PC-3 (cell line): ENCODE data around the gene EXOC4. TPM values are rescaled to one million over a fixed set of nuclear protein-coding genes. Genes with fewer than 3 reads are reported as not detected.

Source experiments
- ATAC-seq: fragments of 200-7000 bp; cut with Tn5 transposase; 2 replicates; pipeline ENCODE4 v1.9.1; 2020; ENCODE audit warnings: mild to moderate bottlenecking, moderate library complexity
- BruUV-seq: library from RNA; stranded (reverse); fragments of 400-500 nt; replicated peaks from 2 replicates; lab custom pipeline; 2021; lab: Mats Ljungman, UMichigan
- CTCF ChIA-PET: fragments of 300-600 bp; sonication (Branson Sonifier 250); formaldehyde crosslinking; loops from one replicate; lab custom pipeline; 2022; ENCODE audit warnings: antibody characterized with exemption; lab: Charles Lee
- POLR2A ChIA-PET: fragments of 300-600 bp; sonication (Branson Sonifier 250); formaldehyde crosslinking; loops from one replicate; lab custom pipeline; 2022; ENCODE audit warnings: antibody characterized with exemption; ENCODE audit not compliant: unreplicated experiment; lab: Charles Lee
- DNase-seq: peaks from one replicate; pipeline ENCODE4 v3.0.0-alpha.2; 2015
- H2AFZ ChIP-seq: fragments of 300-600 bp; sonication (generic); 2 replicates; pipeline ENCODE4 v1.6.0; 2016; ENCODE audit warnings: antibody characterized with exemption, low read length
- H3F3A ChIP-seq: fragments of 300-600 bp; sonication (generic); one replicate; pipeline ENCODE4 v1.6.0; 2017; ENCODE audit warnings: antibody characterized with exemption, low read length, control low read depth, mild to moderate bottlenecking; ENCODE audit not compliant: unreplicated experiment
- H3K27ac ChIP-seq: fragments of 300-600 bp; sonication (generic); 2 replicates; pipeline ENCODE4 v1.5.1; 2016; ENCODE audit warnings: mild to moderate bottlenecking, low read length
- H3K27me3 ChIP-seq: fragments of 300-600 bp; sonication (generic); 2 replicates; pipeline ENCODE4 v1.6.1; 2016; ENCODE audit warnings: low read length, mixed read lengths
- H3K36me3 ChIP-seq: fragments of 300-600 bp; sonication (generic); 2 replicates; pipeline ENCODE4 v1.6.1; 2016; ENCODE audit warnings: low read depth, mixed run types, low read length, mixed read lengths
- H3K4me1 ChIP-seq: fragments of 300-600 bp; sonication (generic); 2 replicates; pipeline ENCODE4 v1.5.1; 2016; ENCODE audit warnings: low read length; ENCODE audit not compliant: insufficient read depth
- H3K4me2 ChIP-seq: fragments of 300-600 bp; sonication (generic); 2 replicates; pipeline ENCODE4 v1.6.0; 2016; ENCODE audit warnings: low read length
- H3K4me3 ChIP-seq: fragments of 300-600 bp; sonication (generic); 2 replicates; pipeline ENCODE4 v1.5.1; 2016; ENCODE audit warnings: mild to moderate bottlenecking, low read length, mixed read lengths
- H3K79me2 ChIP-seq: fragments of 300-600 bp; sonication (generic); 2 replicates; pipeline ENCODE4 v1.6.1; 2017; ENCODE audit warnings: low read length, mixed read lengths
- H3K9ac ChIP-seq: fragments of 300-600 bp; sonication (generic); 2 replicates; pipeline ENCODE4 v1.6.0; 2016; ENCODE audit warnings: mild to moderate bottlenecking, low read length
- H3K9me2 ChIP-seq: fragments of 300-600 bp; sonication (generic); replicated peaks from 2 replicates; pipeline ENCODE4 v1.6.1; 2016; ENCODE audit warnings: mixed run types, low read length, mixed read lengths
- H3K9me3 ChIP-seq: fragments of 300-600 bp; sonication (generic); 2 replicates; pipeline ENCODE4 v1.6.1; 2016; ENCODE audit warnings: low read length, mixed read lengths
- H4K20me1 ChIP-seq: fragments of 300-600 bp; sonication (generic); 2 replicates; pipeline ENCODE4 v1.6.1; 2016; ENCODE audit warnings: low read length, mixed read lengths
- EZH2 ChIP-seq: fragments of 300-600 bp; sonication (generic); IDR thresholded peaks from one replicate; pipeline ENCODE4 v1.6.1; 2017; ENCODE audit warnings: antibody characterized with exemption, mild to moderate bottlenecking, low read length; ENCODE audit not compliant: unreplicated experiment
- EZH2phosphoT487 ChIP-seq: fragments of 300-600 bp; sonication (generic); IDR thresholded peaks from 2 replicates; pipeline ENCODE4 v1.6.1; 2018; ENCODE audit warnings: mild to moderate bottlenecking, antibody characterized with exemption, low read length, borderline replicate concordance
- intact Hi-C: fragments of 100-400 bp; cut with micrococcal nuclease; formaldehyde crosslinking; loops from 2 replicates; pipeline ENCODE4 v1.9.0; 2023
- total RNA-seq: library from RNA; depleted of rRNA; stranded (reverse); fragments of >200 nt; gene quantifications from 2 replicates; pipeline ENCODE4 v1.2.3, GENCODE V29; 2014
- TF ChIP-seq, protein P1 (sequence below): fragments of 300-600 bp; sonication (generic); conservative IDR thresholded peaks from 2 replicates; pipeline ENCODE4 v1.5.1; 2017; ENCODE audit warnings: antibody characterized with exemption, low read depth, mild to moderate bottlenecking, low read length

The EXOC4 gene
- total RNA-seq, 1 experiment from 2014 or later, result 43.5 TPM

DNA sequence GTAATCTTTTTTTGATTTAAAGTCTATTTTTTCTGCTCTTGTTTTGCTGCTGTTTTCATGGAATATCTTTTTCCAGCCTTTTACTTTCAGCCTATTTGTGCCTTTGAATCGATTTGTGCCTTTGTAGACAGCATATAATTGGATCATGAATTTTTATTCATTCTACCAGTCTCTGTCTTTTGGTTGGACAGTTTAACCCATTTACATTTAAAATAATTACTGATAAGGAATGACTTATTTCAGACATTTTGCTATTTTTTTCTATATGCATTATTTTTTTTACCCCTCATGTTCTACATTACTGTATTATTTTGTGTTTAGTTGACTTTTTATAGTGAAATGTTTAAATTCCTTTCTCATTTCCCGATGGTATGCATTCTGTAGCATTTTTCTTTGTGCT, 99.6 kb downstream of the EXOC4 start:
- Histone ChIP-seq H3K4me1 (no peaks in the 10 kb centered on the region), H4K20me1 (no peaks in the 10 kb centered on the region), H3K4me3 (no peak overlapping the region), H3K27me3 (no peaks in the 10 kb centered on the region), H3K9me2 (no peaks in the 10 kb centered on the region), H3K79me2 (peaks cover 7% of the 10 kb centered on the region), H3K9ac (no peak overlapping the region), H3F3A (no peaks in the 10 kb centered on the region), H2AFZ (no peak overlapping the region), H3K9me3 (0 out of 2 replicates have a peak, but pooled peaks cover 3% of the 10 kb centered on the region), H3K4me2 (no peak overlapping the region), H3K27ac (no peak overlapping the region), H3K36me3 (peaks cover 6% of the 10 kb centered on the region)
- DNase-seq (no peak), ATAC-seq (no peak)
- TF ChIP-seq EZH2 (no peak), EZH2phosphoT487 (no peak)
- TF ChIP-seq, protein P1, sequence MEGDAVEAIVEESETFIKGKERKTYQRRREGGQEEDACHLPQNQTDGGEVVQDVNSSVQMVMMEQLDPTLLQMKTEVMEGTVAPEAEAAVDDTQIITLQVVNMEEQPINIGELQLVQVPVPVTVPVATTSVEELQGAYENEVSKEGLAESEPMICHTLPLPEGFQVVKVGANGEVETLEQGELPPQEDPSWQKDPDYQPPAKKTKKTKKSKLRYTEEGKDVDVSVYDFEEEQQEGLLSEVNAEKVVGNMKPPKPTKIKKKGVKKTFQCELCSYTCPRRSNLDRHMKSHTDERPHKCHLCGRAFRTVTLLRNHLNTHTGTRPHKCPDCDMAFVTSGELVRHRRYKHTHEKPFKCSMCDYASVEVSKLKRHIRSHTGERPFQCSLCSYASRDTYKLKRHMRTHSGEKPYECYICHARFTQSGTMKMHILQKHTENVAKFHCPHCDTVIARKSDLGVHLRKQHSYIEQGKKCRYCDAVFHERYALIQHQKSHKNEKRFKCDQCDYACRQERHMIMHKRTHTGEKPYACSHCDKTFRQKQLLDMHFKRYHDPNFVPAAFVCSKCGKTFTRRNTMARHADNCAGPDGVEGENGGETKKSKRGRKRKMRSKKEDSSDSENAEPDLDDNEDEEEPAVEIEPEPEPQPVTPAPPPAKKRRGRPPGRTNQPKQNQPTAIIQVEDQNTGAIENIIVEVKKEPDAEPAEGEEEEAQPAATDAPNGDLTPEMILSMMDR, result no peak
- BruUV-seq, result no TSS peak
- CTCF ChIA-PET, result no interaction called here
- POLR2A ChIA-PET, result no interaction called here
- intact Hi-C loops, result no loop called here

DNA sequence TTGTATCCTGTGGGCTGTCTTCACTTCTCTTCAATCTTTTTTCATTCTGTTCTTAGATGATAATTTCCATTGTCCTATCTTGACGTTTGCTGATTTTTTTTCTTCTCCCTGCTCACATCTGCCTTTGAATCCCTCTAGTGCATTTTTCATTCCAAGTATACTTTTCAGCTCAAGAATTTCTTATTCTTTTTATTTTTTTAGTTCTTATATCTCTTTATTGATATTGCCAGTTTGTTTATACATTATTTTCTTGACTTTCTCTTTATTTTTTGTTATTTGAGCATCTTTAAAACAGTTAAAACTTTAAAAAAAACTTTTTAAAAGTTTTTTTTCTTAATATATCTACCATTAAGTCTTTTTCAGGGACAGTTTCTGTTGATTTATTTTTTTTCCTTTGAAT, 100.9 kb downstream of the EXOC4 start:
- no peak for TF ChIP-seq EZH2phosphoT487
- TF ChIP-seq, protein P1, result no peak
- TF ChIP-seq EZH2, result no peak
- peaks cover 7% of the 10 kb centered on the region for H3K79me2 ChIP-seq
- no peaks in the 10 kb centered on the region for H3K9me2 ChIP-seq
- H3K4me3 ChIP-seq, result no peak overlapping the region
- intact Hi-C loops, result no loop called here
- no peaks in the 10 kb centered on the region for H3K27me3 ChIP-seq
- H3F3A ChIP-seq, result no peaks in the 10 kb centered on the region
- no peak overlapping the region for H3K27ac ChIP-seq
- DNase-seq (no peak), ATAC-seq (no peak)
- no peak overlapping the region for H2AFZ ChIP-seq
- no TSS peak for BruUV-seq
- no peaks in the 10 kb centered on the region for H3K4me1 ChIP-seq
- no peak overlapping the region for H3K4me2 ChIP-seq
- peaks cover 6% of the 10 kb centered on the region for H3K36me3 ChIP-seq
- H4K20me1 ChIP-seq, result no peaks in the 10 kb centered on the region
- ChIA-PET POLR2A (no interaction called here), CTCF (no interaction called here)
- no peak overlapping the region for H3K9ac ChIP-seq
- H3K9me3 ChIP-seq, result 0 out of 2 replicates have a peak, but pooled peaks cover 3% of the 10 kb centered on the region

GRCh38 chr7:133354546-133355324, 101.9 kb downstream of the EXOC4 start:
- intact Hi-C loops, result no loop called here
- H4K20me1 ChIP-seq, result no peaks in the 10 kb centered on the region
- DNase-seq (no peak), ATAC-seq (no peak)
- H3F3A ChIP-seq, result no peaks in the 10 kb centered on the region
- peaks cover 6% of the 10 kb centered on the region for H3K36me3 ChIP-seq
- H2AFZ ChIP-seq, result no peak overlapping the region
- no peaks in the 10 kb centered on the region for H3K9me2 ChIP-seq
- no peak overlapping the region for H3K27ac ChIP-seq
- no peaks in the 10 kb centered on the region for H3K4me1 ChIP-seq
- H3K9me3 ChIP-seq, result 0 out of 2 replicates have a peak, but pooled peaks cover 3% of the 10 kb centered on the region
- ChIA-PET POLR2A (no interaction called here), CTCF (no interaction called here)
- H3K27me3 ChIP-seq, result no peaks in the 10 kb centered on the region
- H3K4me2 ChIP-seq, result no peak overlapping the region
- H3K9ac ChIP-seq, result no peak overlapping the region
- H3K4me3 ChIP-seq, result no peak overlapping the region
- no TSS peak for BruUV-seq
- TF ChIP-seq, protein P1, result no peak
- TF ChIP-seq EZH2, result no peak
- TF ChIP-seq EZH2phosphoT487, result no peak
- H3K79me2 ChIP-seq, result peaks cover 7% of the 10 kb centered on the region
